ENCODE data around the gene ITGA3.

Gene ITGA3

GRCh38 chr17:50055426-50056216 lies at the start of gene ITGA3:
TSS of gene ITGA3 (plus strand) at chr17:50056110. CDS start at chr17:50056440, 330 bp downstream.
- DNase-seq (ENCODE audit: low spot score) = peak; percentile 85

DNA sequence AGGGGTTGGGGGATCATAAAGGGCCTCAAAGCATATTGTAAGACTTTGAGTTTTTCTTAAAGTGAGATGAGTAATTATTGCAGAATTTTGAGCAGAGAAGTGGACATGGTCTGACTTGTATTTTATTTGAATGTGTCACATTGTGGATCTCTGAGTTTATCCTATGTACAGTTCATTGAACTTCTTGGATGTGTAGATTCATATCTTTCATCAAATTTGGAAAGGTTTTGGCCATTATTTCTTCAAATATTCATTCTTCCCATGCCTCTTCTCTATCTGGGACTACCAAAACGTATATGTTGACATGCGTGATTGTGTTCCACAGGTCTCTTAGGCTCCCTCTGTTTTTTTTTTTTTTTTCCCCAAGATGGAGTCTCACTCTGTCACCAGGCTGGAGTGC lies 46.6 kb upstream of the ITGA3 start:
- DNase-seq (ENCODE audit: low spot score) = no peak

DNA sequence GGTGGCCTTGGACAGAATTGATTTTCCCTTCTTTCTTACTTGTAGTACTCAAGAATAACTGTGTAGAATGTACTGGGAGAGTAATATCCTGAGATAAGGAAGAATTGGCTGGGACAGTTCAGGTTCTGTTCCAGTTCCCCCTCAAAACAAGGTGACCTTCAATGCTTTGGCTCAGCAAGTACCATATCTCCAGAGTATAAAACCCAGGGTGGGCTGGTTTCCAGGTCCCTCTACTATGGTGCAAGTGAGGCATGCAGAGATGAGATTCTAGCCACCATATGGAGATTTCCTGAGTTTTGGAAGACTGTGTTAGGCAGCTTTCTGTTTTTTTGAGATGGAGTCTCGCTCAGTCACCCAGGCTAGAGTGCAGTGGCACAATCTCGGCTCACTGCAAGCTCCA lies 42.8 kb upstream of the ITGA3 start:
- no peak for DNase-seq (ENCODE audit: low spot score)

- no peak for DNase-seq (ENCODE audit: low spot score)
Measured at GRCh38 chr17:50014471-50015088, 41.3 kb upstream of the ITGA3 start.

DNA sequence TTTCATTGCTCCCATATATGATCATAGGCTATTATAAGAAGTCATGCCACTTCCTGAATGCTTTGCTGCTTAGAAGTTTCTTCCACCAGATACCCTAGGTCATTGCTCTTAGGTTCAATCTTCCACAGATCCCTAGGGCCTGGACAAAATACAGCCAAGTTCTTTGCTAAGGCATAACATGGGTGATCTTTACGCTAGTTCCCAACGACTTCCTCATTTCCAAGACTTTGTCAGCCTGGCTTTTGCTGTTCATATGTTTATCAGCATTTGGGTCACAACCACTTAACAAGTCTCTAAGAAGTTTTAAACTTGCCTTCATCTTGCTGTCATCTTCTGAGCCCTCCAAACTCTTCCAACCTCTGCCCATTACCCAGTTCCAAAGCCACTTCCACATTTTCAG lies 40.8 kb upstream of the ITGA3 start:
- DNase-seq (ENCODE audit: low spot score) = no peak

GRCh38 chr17:50018909-50019308 lies 37.0 kb upstream of the ITGA3 start:
- DNase-seq (ENCODE audit: low spot score) = peak; percentile 5

GRCh38 chr17:50020841-50021599 lies 34.9 kb upstream of the ITGA3 start:
- DNase-seq (ENCODE audit: low spot score) = peak; percentile 2

DNA sequence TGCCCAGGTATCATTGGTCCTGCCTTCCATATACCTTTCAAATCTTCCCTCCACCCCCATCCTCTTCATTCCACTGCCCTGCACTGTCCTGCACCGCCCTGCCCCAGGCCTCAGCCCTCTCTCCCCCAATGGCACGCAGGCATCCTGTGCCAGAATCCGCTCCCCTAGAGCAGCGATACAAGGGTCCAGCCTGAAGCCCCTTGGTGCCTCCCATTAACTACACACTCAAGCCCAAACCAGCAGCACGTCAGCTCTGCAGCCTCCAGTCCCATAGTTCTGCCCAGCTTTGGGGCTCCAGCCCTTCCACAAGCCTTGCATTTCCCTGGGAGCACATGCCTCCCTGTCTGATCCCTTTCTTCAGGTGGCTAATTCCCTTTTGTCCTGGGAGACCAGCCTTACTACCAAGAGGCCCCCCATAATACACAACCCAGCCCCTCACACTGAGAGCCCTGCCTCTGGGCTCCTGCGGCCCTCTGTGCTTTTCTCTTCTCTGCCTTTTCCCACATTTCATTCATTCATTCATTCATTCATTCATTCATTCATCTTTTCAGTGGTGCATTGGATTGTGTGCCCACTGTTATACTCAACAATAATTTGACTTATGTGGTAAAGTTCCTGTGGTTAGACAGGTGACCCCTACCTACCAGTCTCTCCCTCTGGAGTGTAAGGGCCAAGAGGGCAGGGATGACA lies 34.1 kb upstream of the ITGA3 start:
- DNase-seq (ENCODE audit: low spot score) = no peak

GRCh38 chr17:50022463-50023130 lies 33.3 kb upstream of the ITGA3 start:
- DNase-seq (ENCODE audit: low spot score) = peak; percentile 8

- DNase-seq (ENCODE audit: low spot score) = no peak
Measured at GRCh38 chr17:50023520-50023919, 32.4 kb upstream of the ITGA3 start.

GRCh38 chr17:50024808-50025207 lies 31.1 kb upstream of the ITGA3 start:
- no peak for DNase-seq (ENCODE audit: low spot score)

DNA sequence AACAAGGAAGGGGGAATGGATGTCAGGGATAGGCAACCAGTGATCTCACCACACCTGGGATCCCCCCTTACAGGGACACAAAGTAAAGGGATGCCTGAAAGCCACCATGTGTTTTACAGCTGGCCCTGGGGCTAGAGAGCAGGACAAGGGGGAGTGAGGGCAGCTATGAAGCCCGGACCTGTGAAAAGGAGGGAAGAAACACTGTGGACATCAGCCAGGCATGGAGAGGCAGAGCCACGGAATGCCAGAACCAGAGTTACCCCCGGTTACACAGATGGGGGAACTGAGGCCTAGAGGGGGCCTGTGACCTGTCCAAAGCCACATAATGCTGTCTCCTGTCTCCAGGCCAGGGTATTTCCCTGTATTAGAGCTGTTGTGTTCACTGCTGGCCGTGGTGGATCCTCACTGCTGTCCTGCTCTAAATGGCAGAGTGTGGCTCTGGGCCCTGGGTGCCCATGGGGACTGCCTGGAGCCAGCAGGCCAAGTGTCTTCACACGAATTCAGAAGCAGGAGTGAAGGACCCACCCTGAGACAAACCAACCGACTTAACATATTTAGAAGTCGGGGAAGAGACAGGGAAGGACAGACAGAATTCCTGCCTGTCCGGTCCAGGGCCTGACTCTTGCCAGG lies 29.7 kb upstream of the ITGA3 start:
- no peak for DNase-seq (ENCODE audit: low spot score)

- DNase-seq (ENCODE audit: low spot score) = peak; percentile 89
Measured at GRCh38 chr17:50026837-50027171, 29.1 kb upstream of the ITGA3 start.

GRCh38 chr17:50027172-50027880 lies 28.6 kb upstream of the ITGA3 start:
- DNase-seq (ENCODE audit: low spot score) = peak; percentile 90

- peak; percentile 21 for DNase-seq (ENCODE audit: low spot score)
Measured at GRCh38 chr17:50027881-50028735, 27.8 kb upstream of the ITGA3 start.

GRCh38 chr17:50028736-50029120 lies 27.2 kb upstream of the ITGA3 start:
- no peak for DNase-seq (ENCODE audit: low spot score)

DNA sequence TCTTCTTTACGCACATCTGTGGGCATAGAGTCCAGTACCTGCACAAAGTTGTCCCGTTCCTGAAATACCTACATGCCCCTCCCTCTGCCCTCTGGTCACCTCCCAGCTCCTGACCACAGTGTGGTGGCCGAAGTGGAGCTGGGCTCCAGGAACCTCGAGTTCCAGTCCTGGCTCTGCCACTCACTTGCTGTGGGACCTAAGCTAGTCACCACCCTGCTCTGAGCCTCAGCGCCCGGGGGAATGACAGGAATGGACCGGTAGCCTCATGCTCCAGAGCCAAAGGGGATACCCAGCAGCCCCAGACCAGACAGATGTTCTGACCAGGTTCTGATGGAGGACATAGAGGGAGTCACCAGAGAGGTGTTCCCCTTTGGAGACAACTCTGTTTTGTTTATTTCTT lies 26.7 kb upstream of the ITGA3 start:
- DNase-seq (ENCODE audit: low spot score) = no peak

- peak; percentile 50 for DNase-seq (ENCODE audit: low spot score)
Measured at GRCh38 chr17:50033316-50033715, 22.6 kb upstream of the ITGA3 start.

- DNase-seq (ENCODE audit: low spot score) = no peak
Measured at GRCh38 chr17:50034498-50035364, 21.2 kb upstream of the ITGA3 start.

Data from AG08396 (cell line).